Ovary (tissue), 3 donors: ENCODE measurements around the gene P2RY14.

Experiments used
- CTCF ChIP-seq, 3 donors: fragments of 450-650 bp in 2 of 3; fragments of 200-600 bp in 1 of 3; IDR thresholded peaks; one replicate each; pipeline versions ENCODE4 v1.5.1 to v1.8.0; 2016 to 2022; ENCODE audit warnings: antibody characterized with exemption in 3 of 3, mild to moderate bottlenecking in 1 of 3
- EP300 ChIP-seq: sonication (generic); formaldehyde crosslinking; IDR thresholded peaks from one replicate; pipeline ENCODE4 v1.6.1; 2017; ENCODE audit warnings: antibody characterized with exemption
- donor health status: DM: no; HTN: no; CAD: no.

GRCh38 chr3:151201051-151201730, 77.2 kb downstream of the P2RY14 start:
- no peak for TF ChIP-seq EP300
- no peak for TF ChIP-seq CTCF (IDR thresholded peaks at IDR 0.05)
